ENCODE data around the gene SNX8. TPM values are rescaled to one million over a fixed set of nuclear protein-coding genes. Genes with fewer than 3 reads are reported as not detected.

Gene SNX8
- total and polyA plus RNA-seq, 4 donors = 24.6 to 54.6 (median 45.8) TPM

- peaks cover 0 to 32% (median 12%) of the 10 kb centered on the region in 4 donors for H3K36me3 ChIP-seq (ENCODE audit: control insufficient read depth in 4 of 4, insufficient read depth in 4 of 4, low read length in 4 of 4)
- 92 to 93% methylated on average over 18 of the region's 18 CpGs for WGBS, 2 donors
Measured at GRCh38 chr7:2275101-2275500, 39.1 kb downstream of the SNX8 start.

DNA sequence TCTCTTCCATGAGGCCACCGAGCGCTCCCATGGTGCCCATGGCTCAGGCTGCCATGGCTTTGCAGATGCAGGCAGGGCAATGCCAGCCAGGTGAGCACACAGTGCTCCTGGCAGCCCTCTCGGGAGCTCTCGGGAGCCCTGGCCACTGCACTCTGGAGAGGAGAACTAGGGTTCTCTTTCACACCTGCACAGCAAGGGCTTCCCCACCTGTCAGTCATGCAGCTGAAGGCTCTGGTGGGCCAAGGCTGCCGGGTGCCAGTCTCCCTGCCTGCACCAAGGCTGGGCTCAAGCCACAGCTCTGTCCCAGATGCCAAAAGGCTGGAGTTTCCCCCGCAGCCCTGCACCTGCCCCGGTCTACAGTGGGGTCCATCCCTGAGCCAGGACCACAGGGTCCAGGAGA lies 39.6 kb downstream of the SNX8 start:
- DNase-seq = no peak
- peaks cover 0 to 32% (median 12%) of the 10 kb centered on the region in 4 donors for H3K36me3 ChIP-seq (ENCODE audit: control insufficient read depth in 4 of 4, insufficient read depth in 4 of 4, low read length in 4 of 4)
- 91 to 96% methylated on average over 7 of the region's 7 CpGs for WGBS, 2 donors

More at GRCh38 chr7:2275101-2275500, 39.1 kb downstream of the SNX8 start:
- ATAC-seq (ENCODE audit: insufficient read depth, low FRiP score) = no peak
- Histone ChIP-seq H3K4me1 (ENCODE audit: control insufficient read depth in 5 of 5, insufficient read depth in 5 of 5, low read length in 5 of 5) (peaks cover 0 to 10% (median 7%) of the 10 kb centered on the region in 5 donors), H3K4me3 (no peak overlapping the region), H3K27ac (ENCODE audit: low read depth in 1 of 2, low read length in 1 of 2) (no peak overlapping the region), H3K27me3 (ENCODE audit: control insufficient read depth in 3 of 3, insufficient read depth in 3 of 3, low read length in 2 of 3) (no peaks in the 10 kb centered on the region), H3K9me3 (ENCODE audit: control insufficient read depth in 4 of 4, insufficient read depth in 3 of 4, low read length in 3 of 4) (no peaks in the 10 kb centered on the region), H3K9ac (ENCODE audit: insufficient read depth in 1 of 2, low read length in 2 of 2) (no peak overlapping the region)
- no peak for TF ChIP-seq CTCF (IDR thresholded peaks at IDR 0.05; ENCODE audit: control extremely low read depth, extremely low read depth)
- DNase-seq = no peak

GRCh38 chr7:2273866-2274265 lies 40.4 kb downstream of the SNX8 start:
- no peak overlapping the region for H3K27ac ChIP-seq (ENCODE audit: low read depth in 1 of 2, low read length in 1 of 2)
- H3K27me3 ChIP-seq (ENCODE audit: control insufficient read depth in 3 of 3, insufficient read depth in 3 of 3, low read length in 2 of 3) = no peaks in the 10 kb centered on the region
- TF ChIP-seq CTCF (IDR thresholded peaks at IDR 0.05; ENCODE audit: control extremely low read depth, extremely low read depth) = no peak
- H3K36me3 ChIP-seq (ENCODE audit: control insufficient read depth in 4 of 4, insufficient read depth in 4 of 4, low read length in 4 of 4) = peaks cover 0 to 32% (median 12%) of the 10 kb centered on the region in 4 donors
- H3K9me3 ChIP-seq (ENCODE audit: control insufficient read depth in 4 of 4, insufficient read depth in 3 of 4, low read length in 3 of 4) = no peaks in the 10 kb centered on the region
- 94 to 98% methylated on average over 20 of the region's 20 CpGs for WGBS, 2 donors
- no peak overlapping the region for H3K4me3 ChIP-seq
- ATAC-seq (ENCODE audit: insufficient read depth, low FRiP score) (no peak), DNase-seq (no peak)
- no peak overlapping the region for H3K9ac ChIP-seq (ENCODE audit: insufficient read depth in 1 of 2, low read length in 2 of 2)
- H3K4me1 ChIP-seq (ENCODE audit: control insufficient read depth in 5 of 5, insufficient read depth in 5 of 5, low read length in 5 of 5) = no peaks in the 10 kb centered on the region

More for the DNA sequence above, 39.6 kb downstream of the SNX8 start:
- Histone ChIP-seq H3K9me3 (ENCODE audit: control insufficient read depth in 4 of 4, insufficient read depth in 3 of 4, low read length in 3 of 4) (no peaks in the 10 kb centered on the region), H3K27me3 (ENCODE audit: control insufficient read depth in 3 of 3, insufficient read depth in 3 of 3, low read length in 2 of 3) (no peaks in the 10 kb centered on the region), H3K4me1 (ENCODE audit: control insufficient read depth in 5 of 5, insufficient read depth in 5 of 5, low read length in 5 of 5) (peaks cover 0 to 6% (median 3%) of the 10 kb centered on the region in 5 donors), H3K9ac (ENCODE audit: insufficient read depth in 1 of 2, low read length in 2 of 2) (no peak overlapping the region), H3K27ac (ENCODE audit: low read depth in 1 of 2, low read length in 1 of 2) (no peak overlapping the region), H3K4me3 (no peak overlapping the region)
- TF ChIP-seq CTCF (IDR thresholded peaks at IDR 0.05; ENCODE audit: control extremely low read depth, extremely low read depth) = no peak
- no peak for ATAC-seq (ENCODE audit: insufficient read depth, low FRiP score)

- no peak for TF ChIP-seq CTCF (IDR thresholded peaks at IDR 0.05; ENCODE audit: control extremely low read depth, extremely low read depth)
Measured at GRCh38 chr7:2272031-2272430, 42.2 kb downstream of the SNX8 start.

More at GRCh38 chr7:2272031-2272430, 42.2 kb downstream of the SNX8 start:
- Histone ChIP-seq H3K27ac (ENCODE audit: low read depth in 1 of 2, low read length in 1 of 2) (no peak overlapping the region), H3K4me1 (ENCODE audit: control insufficient read depth in 5 of 5, insufficient read depth in 5 of 5, low read length in 5 of 5) (no peaks in the 10 kb centered on the region), H3K9me3 (ENCODE audit: control insufficient read depth in 4 of 4, insufficient read depth in 3 of 4, low read length in 3 of 4) (no peaks in the 10 kb centered on the region), H3K4me3 (no peak overlapping the region), H3K27me3 (ENCODE audit: control insufficient read depth in 3 of 3, insufficient read depth in 3 of 3, low read length in 2 of 3) (no peaks in the 10 kb centered on the region), H3K36me3 (ENCODE audit: control insufficient read depth in 4 of 4, insufficient read depth in 4 of 4, low read length in 4 of 4) (peaks cover 0 to 30% (median 9%) of the 10 kb centered on the region in 4 donors), H3K9ac (ENCODE audit: insufficient read depth in 1 of 2, low read length in 2 of 2) (no peak overlapping the region)
- ATAC-seq (ENCODE audit: insufficient read depth, low FRiP score) (no peak), DNase-seq (no peak)
- WGBS, 2 donors = 89 to 92% methylated on average over 9 of the region's 9 CpGs

Measured in lung (tissue), 12 donors.